ENCODE measurements around the gene CHST5.
"Not testable (repeated sequence)": the region's sequence is repeated elsewhere in the genome, so short reads cannot be mapped to it uniquely, and the experiment has no call there.

Gene CHST5

GRCh38 chr16:75550211-75550662, 14.3 kb upstream of the CHST5 start:
- no peak for DNase-seq (ENCODE audit: low read depth)

DNA sequence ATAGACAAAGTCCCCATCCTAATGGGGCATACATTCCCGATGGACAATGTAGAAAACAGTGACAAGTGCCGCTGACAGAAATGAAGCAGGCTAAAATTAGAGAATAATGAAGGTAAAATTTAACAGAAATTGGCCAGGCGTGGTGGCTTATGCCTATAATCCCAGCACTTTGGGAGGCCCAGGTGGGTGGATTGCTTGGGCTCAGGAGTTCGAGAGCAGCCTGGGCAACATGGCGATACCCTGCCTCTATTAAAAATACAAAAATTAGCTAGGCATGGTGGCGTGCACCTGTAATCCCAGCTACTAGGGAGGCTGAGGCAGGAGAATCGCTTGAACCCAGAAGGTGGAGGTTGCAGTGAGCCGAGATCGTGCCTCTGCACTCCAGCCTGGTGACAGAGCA, 12.5 kb upstream of the CHST5 start:
- DNase-seq (ENCODE audit: low read depth), result not testable (repeated sequence)

- no peak for DNase-seq (ENCODE audit: low read depth)
These were observed 10.4 kb upstream of the CHST5 start for GRCh38 chr16:75546293-75546692.

DNA sequence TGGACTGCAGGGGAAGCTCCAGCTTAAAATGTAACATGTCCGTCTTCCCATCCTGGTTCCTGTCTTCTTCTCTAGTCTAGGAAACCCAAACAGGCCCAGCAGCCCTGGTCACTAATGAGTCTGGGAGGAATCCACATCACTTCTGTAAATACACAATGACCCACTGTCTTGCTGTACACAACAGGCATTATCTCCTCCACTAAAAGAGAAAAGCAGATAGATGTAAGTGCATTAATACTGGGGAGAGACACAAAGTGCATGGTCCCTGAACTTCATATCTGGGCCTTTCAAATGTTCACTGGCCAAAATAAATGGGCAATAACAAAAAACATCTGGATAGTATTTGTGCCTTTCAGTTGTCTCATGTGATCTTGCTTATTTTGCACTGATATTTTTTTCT, 10.0 kb upstream of the CHST5 start:
- not testable (repeated sequence) for DNase-seq (ENCODE audit: low read depth)

DNA sequence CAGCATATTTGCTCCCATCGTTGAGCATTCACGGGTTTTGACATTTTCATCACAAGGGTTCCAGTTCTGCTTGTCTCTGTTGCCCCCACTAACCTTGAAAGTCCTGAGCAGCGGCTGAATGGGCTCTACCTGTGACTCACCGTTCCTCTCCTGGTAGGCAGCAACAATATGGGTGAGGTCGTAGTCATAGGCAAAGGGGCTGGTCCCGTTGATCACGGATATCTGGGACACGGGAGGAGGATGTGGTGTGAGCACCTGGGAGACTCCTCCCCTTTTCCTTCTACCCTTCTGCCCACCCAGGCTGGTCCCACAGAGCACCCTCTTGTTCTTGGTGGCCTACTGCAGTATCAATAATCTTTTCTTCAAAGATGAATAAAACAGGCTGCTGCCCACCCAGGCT, 6.6 kb upstream of the CHST5 start:
- not testable (repeated sequence) for DNase-seq (ENCODE audit: low read depth)

DNA sequence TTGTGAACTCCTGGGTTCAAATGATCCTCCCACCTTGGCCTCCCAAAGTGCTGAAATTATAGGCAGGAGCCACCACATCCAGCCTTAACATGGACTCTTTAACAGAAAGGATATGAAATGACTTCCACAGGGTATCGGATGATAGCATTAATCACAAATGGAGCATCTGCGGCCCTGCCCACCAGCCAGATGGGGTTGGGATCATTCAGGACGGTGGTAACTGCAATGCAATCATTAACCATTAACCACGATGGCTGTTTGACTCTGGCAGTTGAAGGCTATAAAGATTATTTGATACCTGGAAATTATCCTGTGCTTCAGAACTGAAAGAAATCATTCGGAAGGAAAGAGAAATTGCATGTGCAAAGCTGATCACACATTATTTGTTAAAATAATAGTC, 5.3 kb upstream of the CHST5 start:
- no peak for DNase-seq (ENCODE audit: low read depth)

DNA sequence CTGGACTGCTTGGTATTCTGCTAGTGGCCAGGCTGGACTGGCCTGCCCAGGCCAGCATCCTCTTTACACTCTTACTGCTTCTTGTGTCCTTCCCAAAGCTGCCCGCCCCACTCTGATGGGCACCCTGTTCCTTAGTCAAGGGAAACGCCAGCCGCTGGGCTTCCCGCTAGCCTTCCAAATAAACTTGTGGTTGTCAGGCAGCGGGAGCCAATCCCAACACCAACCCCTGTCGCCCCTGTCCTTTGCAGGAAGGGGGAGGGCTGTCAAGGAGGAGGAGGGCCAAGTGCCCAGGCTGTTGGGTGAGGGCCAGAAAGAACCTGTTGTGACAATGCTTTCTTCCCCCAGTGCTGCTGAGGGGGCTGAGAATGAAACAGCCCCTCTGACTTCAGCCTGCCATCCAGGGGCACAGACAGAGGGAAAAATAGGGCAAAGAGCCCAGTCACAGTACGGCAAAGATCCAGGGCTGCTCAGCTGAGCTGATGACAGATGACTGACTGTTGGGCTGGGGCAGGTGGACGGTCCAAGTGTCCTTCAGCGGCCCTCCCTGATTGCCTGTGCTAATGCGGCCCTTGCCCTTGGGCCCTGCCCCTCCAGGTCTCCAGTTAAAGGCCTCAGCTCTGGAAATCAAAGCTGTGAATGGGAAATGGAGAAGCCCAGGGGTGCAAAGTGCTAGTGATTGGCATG, 3.1 kb upstream of the CHST5 start:
- DNase-seq (ENCODE audit: low read depth), result not testable (repeated sequence)

DNA sequence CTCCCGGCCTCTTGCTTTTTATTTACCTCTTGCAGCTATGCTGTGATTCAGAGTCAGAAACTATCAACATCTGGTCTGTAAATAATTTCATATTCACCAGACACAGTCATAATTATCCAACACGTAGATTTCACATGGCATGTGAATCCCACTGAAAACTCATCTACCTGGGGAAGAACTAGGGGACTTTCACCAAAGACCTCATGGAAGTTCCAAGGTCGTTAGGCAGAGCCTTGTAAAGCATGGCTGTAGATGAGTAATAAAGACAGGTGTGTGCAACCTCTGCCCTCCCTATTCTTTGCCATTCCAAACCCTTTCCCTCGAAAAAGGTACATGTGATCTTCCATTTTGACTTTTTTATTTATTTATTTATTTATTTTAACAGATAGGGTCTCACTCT, 1.9 kb upstream of the CHST5 start:
- DNase-seq (ENCODE audit: low read depth), result no peak

DNA sequence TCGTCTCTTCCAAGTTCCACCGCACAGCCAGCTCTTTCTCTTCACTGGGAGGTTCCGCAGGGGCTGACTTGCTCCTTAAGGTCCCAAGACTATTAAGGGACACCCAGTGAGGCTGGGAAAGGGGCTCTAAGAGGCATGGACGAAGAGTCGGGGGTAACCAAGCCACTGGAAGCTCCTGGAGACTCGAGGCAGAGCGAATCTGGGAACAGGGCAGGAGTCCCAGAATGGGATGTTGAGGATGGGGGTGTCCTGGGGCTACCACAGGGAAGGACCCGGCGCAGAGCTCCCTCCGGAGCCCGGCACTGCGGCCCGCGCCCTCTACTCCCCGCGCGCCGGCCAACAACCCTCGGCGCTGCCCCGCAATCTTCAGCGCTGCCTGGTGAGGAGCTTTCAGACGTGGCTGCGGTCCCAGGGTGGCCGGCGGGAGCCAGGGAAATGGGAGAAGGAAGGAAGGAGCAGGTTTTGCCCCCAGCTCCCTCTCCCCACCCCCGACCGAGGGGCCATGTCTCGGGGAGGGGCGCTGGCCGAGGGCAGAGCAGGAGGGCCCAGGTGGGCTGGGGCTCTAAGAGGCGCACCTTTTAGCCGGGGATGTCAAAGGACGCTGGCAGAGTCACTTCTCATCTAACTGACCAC, 581 bp downstream of the CHST5 start:
- no peak for DNase-seq (ENCODE audit: low read depth)

- no peak for DNase-seq (ENCODE audit: low read depth)
These were observed 1.2 kb downstream of the CHST5 start for GRCh38 chr16:75534560-75535205.

- no peak for DNase-seq (ENCODE audit: low read depth)
These were observed 3.1 kb downstream of the CHST5 start for GRCh38 chr16:75532791-75533190.

- DNase-seq (ENCODE audit: low read depth), result no peak
These were observed 3.7 kb downstream of the CHST5 start for GRCh38 chr16:75532142-75532765.

DNA sequence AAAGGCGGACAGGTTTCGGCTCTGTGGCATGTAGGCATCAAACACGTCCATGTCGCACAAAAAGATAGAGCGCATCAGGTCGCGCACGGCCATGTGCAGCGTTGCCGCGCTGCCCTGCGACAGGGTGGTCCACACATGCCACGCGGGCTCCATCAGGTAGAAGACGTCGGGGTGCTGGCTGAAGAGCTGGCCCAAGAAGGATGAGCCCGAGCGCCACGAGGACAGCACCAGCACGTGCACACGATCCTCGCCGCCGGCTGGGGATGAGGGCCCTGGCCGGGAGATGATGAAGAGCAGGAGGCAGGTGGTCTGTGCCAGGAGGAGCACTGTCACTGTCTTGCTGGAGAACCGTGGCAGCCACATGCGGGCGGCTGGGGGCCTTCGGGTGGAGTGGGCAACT, 5.9 kb downstream of the CHST5 start:
- no peak for DNase-seq (ENCODE audit: low read depth)

- DNase-seq (ENCODE audit: low read depth), result no peak
These were observed 6.6 kb downstream of the CHST5 start for GRCh38 chr16:75529056-75529905.

DNA sequence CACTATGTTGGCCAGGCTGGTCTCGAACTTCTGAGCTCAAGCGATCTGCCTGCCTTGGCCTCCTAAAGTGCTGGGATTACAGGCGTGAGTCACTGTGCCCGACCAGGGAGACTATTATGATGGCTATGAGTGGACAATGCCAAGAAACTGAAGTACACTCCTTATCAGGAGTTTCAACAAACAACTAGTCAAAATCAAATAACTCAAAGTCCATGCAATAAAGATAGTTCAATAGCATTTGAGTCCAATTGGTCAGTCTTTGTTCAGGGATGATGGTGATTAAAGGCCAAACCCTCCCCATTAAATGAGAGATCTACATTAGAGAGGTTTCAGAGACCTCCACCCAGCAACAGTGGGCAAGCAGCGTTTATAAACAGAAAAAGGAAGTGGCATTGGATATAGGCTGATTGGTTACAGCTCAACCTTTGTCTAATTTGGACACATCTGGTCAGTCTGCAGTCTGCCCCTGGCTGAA, 8.0 kb downstream of the CHST5 start:
- no peak for DNase-seq (ENCODE audit: low read depth)

DNA sequence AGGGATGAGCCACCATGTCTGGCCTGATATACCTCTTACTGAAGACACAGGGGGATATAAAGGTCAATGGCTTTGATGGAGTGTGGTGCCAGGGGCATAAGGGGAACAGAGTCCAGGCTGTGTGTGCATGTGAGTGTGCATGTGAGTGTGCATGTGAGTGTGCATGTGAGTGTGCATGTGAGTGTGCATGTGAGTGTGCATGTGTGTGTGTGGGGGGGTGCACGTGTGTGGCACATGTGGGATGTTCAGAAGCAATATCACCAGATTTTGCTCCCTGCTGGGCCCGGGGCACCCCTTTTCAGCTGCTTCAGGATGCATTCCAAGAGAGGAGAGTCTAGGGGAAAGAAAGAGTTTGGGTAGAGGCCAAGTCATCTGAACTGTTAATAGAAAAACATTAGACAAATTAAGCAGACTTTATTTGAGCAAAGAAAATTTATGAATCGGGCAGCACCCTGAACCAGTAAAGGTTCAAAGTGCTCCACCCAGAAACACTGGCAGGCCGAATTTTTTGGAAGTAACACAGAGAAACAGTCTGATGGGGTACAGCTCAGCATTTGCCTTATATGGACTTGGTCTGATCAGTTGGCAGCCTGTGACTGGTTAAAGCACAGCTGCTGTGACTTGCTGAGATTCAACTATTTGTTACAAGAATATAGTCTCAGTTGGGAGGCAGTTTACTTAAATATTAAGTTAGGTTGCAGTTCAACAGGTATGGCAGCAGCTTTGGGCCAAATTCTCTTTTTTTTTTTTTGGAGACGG, 9.7 kb downstream of the CHST5 start:
- DNase-seq (ENCODE audit: low read depth), result no peak

DNA sequence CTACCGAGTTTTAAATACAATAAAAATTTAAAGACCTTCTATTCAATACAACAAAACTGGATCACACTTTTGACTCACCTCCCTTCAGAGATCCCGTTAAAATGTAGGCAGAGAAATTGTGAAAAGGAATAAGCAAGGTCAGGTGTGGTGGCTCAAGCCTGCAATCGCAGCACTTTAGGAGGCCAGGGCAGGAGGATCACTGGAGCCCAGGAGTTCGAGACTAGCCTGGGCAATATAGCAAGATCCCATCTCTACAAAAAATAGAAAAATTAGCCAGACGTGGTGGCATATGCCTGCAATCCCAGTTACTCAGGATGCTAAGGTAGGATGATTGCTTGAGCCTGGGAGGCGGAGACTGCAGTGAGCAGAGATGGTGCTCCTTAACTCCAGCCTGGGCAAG, 16.7 kb downstream of the CHST5 start:
- DNase-seq (ENCODE audit: low read depth), result no peak

GRCh38 chr16:75516189-75516966, 19.5 kb downstream of the CHST5 start:
- DNase-seq (ENCODE audit: low read depth), result not testable (repeated sequence)

GRCh38 chr16:75514296-75514695, 21.6 kb downstream of the CHST5 start:
- DNase-seq (ENCODE audit: low read depth), result no peak

- DNase-seq (ENCODE audit: low read depth), result no peak
These were observed 29.3 kb downstream of the CHST5 start for GRCh38 chr16:75506574-75506973.

Measured in stimulated activated CD8-positive, alpha-beta memory T cell treated with anti-CD3 and anti-CD28 coated beads, Interleukin-12 subunit alpha, Interleukin-12 subunit beta, amount 100 ng/mL, for 1 hour (primary cell).